ENCODE results near the gene THAP5. TPM values are rescaled to one million over a fixed set of nuclear protein-coding genes. Genes with fewer than 3 reads are reported as not detected.

THAP5 gene
- total and polyA plus RNA-seq, 4 donors = 8.5 to 41.3 (median 17.1) TPM

- H3K27ac ChIP-seq (ENCODE audit: low read depth in 1 of 2, low read length in 1 of 2) = no peak overlapping the region
Measured at GRCh38 chr7:108529341-108529740, 40.2 kb downstream of the THAP5 start.

DNA sequence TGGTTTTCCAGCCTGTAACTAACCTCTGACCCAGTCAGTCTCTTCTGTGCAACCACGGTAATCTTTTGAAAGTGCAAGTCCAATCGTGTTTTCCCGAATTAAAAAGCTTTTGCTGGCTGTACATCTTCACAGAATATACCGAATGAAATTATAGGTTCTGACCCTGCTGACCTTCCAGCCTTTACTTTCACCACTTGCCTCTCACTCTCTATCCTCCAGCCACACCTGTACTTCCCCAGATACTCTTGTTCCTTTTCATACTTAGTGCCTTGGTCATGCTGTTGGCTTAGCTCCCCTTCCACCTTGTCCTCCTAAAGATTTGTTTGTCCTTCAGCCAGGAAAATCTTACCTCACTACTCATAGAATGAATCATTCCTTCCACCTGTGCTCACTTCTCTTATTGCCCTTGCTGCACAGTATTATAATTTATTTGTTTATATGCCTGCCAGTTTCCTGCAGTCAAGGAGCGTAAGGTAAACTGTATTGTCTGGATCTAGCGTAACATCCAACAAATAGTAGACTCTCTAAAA, 41.3 kb downstream of the THAP5 start:
- TF ChIP-seq CTCF (IDR thresholded peaks at IDR 0.05; ENCODE audit: control extremely low read depth, extremely low read depth) = no peak
- DNase-seq = no peak
- Histone ChIP-seq H3K27me3 (ENCODE audit: control insufficient read depth in 3 of 3, insufficient read depth in 3 of 3, low read length in 2 of 3) (no peaks in the 10 kb centered on the region), H3K9me3 (ENCODE audit: control insufficient read depth in 4 of 4, insufficient read depth in 3 of 4, low read length in 3 of 4) (no peaks in the 10 kb centered on the region), H3K27ac (ENCODE audit: low read depth in 1 of 2, low read length in 1 of 2) (no peak overlapping the region), H3K36me3 (ENCODE audit: control insufficient read depth in 4 of 4, insufficient read depth in 4 of 4, low read length in 4 of 4) (no peaks in the 10 kb centered on the region), H3K4me3 (no peak overlapping the region), H3K9ac (ENCODE audit: insufficient read depth in 1 of 2, low read length in 2 of 2) (no peak overlapping the region), H3K4me1 (ENCODE audit: control insufficient read depth in 5 of 5, insufficient read depth in 5 of 5, low read length in 5 of 5) (peaks cover 0 to 18% (median 4%) of the 10 kb centered on the region in 5 donors)
- ATAC-seq (ENCODE audit: insufficient read depth, low FRiP score) = no peak
- WGBS, 2 donors = 93 to 98% methylated on average over 6 of the region's 6 CpGs

More at GRCh38 chr7:108529341-108529740, 40.2 kb downstream of the THAP5 start:
- Histone ChIP-seq H3K4me3 (no peak overlapping the region), H3K27me3 (ENCODE audit: control insufficient read depth in 3 of 3, insufficient read depth in 3 of 3, low read length in 2 of 3) (no peaks in the 10 kb centered on the region), H3K9ac (ENCODE audit: insufficient read depth in 1 of 2, low read length in 2 of 2) (no peak overlapping the region), H3K9me3 (ENCODE audit: control insufficient read depth in 4 of 4, insufficient read depth in 3 of 4, low read length in 3 of 4) (no peaks in the 10 kb centered on the region), H3K4me1 (ENCODE audit: control insufficient read depth in 5 of 5, insufficient read depth in 5 of 5, low read length in 5 of 5) (peaks cover 0 to 13% (median 4%) of the 10 kb centered on the region in 5 donors), H3K36me3 (ENCODE audit: control insufficient read depth in 4 of 4, insufficient read depth in 4 of 4, low read length in 4 of 4) (no peaks in the 10 kb centered on the region)
- ATAC-seq (ENCODE audit: insufficient read depth, low FRiP score) (no peak), DNase-seq (no peak)
- WGBS, 2 donors = 73 to 79% methylated on average over 3 of the region's 3 CpGs
- no peak for TF ChIP-seq CTCF (IDR thresholded peaks at IDR 0.05; ENCODE audit: control extremely low read depth, extremely low read depth)

DNA sequence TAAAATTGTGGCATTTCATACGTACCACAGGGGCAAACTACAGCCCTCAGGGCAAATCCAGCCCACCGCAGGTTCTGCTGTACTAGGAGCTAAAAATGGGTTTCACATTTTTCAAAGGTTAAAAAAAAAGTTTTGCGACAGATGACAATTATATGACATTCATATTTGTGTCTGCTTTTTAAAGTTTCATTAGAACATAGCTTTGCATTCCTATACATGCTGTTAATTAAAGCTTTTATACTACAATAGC, 42.8 kb downstream of the THAP5 start:
- peak overlapping the region; percentile 72 to 91 for H3K9ac ChIP-seq (ENCODE audit: insufficient read depth in 1 of 2, low read length in 2 of 2)
- peak overlapping the region; percentile 97 to 99 for H3K27ac ChIP-seq (ENCODE audit: low read depth in 1 of 2, low read length in 1 of 2)
- H3K4me3 ChIP-seq = peak overlapping the region; percentile 45
- no peaks in the 10 kb centered on the region for H3K9me3 ChIP-seq (ENCODE audit: control insufficient read depth in 4 of 4, insufficient read depth in 3 of 4, low read length in 3 of 4)
- no peak for DNase-seq
- 11 to 13% methylated on average over 3 of the region's 3 CpGs for WGBS, 2 donors
- no peaks in the 10 kb centered on the region for H3K27me3 ChIP-seq (ENCODE audit: control insufficient read depth in 3 of 3, insufficient read depth in 3 of 3, low read length in 2 of 3)
- TF ChIP-seq CTCF (IDR thresholded peaks at IDR 0.05; ENCODE audit: control extremely low read depth, extremely low read depth) = no peak
- peaks cover 0 to 24% (median 6%) of the 10 kb centered on the region in 5 donors for H3K4me1 ChIP-seq (ENCODE audit: control insufficient read depth in 5 of 5, insufficient read depth in 5 of 5, low read length in 5 of 5)
- no peak for ATAC-seq (ENCODE audit: insufficient read depth, low FRiP score)
- no peaks in the 10 kb centered on the region for H3K36me3 ChIP-seq (ENCODE audit: control insufficient read depth in 4 of 4, insufficient read depth in 4 of 4, low read length in 4 of 4)
